ENCODE results near the gene DENND4C.

Gene DENND4C

DNA sequence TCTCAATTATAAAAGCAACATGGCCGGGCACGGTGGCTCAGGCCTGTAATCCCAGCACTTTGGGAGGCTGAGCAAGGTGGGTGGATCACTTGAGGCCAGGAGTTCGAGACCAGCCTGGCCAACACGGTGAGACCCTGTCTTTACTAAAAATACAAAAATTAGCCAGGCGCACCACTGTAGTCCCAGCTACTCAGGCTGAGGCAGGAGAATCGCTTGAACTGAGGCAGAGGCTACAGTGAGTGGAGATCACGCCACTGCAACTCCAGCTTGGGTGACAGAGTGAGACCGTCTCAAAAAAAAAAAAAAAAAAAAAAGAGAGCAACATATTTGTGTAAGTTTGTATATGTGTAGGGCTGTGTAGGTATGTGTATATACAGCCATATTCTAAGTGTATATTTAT lies 142.1 kb downstream of the DENND4C start:
- DNase-seq, result no peak
- Histone ChIP-seq H3K4me1 (ENCODE audit: insufficient read depth, low read length) (peaks cover 8% of the 10 kb centered on the region; the same call in 1 of the 2 replicates), H3K9ac (ENCODE audit: low read depth, low read length) (no peak overlapping the region), H4K20me1 (ENCODE audit: insufficient read depth, low read length) (peaks cover 8% of the 10 kb centered on the region; the same call in 1 of the 2 replicates), H3K4me3 (ENCODE audit: low read depth in 1 of 2, low read length in 2 of 2) (no peak overlapping the region), H3K9me3 (ENCODE audit: insufficient read depth, low read length, severe bottlenecking) (no peaks in the 10 kb centered on the region), H3K79me2 (ENCODE audit: insufficient read depth, low read length) (peaks cover 8% of the 10 kb centered on the region; the same call in 1 of the 2 replicates), H2AFZ (ENCODE audit: low read depth, low read length) (no peak overlapping the region), H3K27me3 (ENCODE audit: insufficient read depth, low read length, poor library complexity) (no peaks in the 10 kb centered on the region), H3K4me2 (ENCODE audit: insufficient read depth, low read length) (no peak overlapping the region), H3K36me3 (ENCODE audit: insufficient read depth, low read length) (peaks cover 54% of the 10 kb centered on the region), H3K27ac (ENCODE audit: low read length) (no peak overlapping the region)
- ATAC-seq (ENCODE audit: insufficient read depth, low read depth), result no peak
- TF ChIP-seq EZH2 (IDR thresholded peaks at IDR 0.05; ENCODE audit: borderline replicate concordance, low read depth, low read length, severe bottlenecking) (no peak), CTCF (IDR thresholded peaks at IDR 0.05; ENCODE audit: borderline replicate concordance, extremely low read depth, low read length, poor library complexity, severe bottlenecking) (no peak)

DNA sequence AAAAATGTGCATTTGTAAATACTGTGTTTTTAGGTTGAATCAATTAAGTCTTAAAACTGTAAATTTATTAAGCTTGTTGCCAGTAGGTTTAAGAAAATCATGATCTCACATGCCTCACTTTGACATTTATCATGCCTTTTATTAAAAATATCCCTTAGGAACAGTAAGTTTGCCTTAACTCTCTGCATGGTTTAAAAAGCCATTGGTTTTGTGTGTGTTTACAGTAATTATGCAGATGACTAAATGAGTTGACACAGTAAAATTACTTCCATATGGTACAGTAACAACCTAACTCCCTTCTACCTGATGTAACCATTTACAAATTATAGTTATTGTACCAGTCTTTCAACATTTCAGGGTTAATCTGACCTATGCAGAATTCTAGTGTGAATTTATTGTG lies 143.0 kb downstream of the DENND4C start:
- H3K9ac ChIP-seq (ENCODE audit: low read depth, low read length), result no peak overlapping the region
- peaks cover 18% of the 10 kb centered on the region for H3K79me2 ChIP-seq (ENCODE audit: insufficient read depth, low read length)
- no peak overlapping the region for H3K4me2 ChIP-seq (ENCODE audit: insufficient read depth, low read length)
- DNase-seq, result no peak
- no peak overlapping the region for H2AFZ ChIP-seq (ENCODE audit: low read depth, low read length)
- peaks cover 17% of the 10 kb centered on the region; the same call in 1 of the 2 replicates for H4K20me1 ChIP-seq (ENCODE audit: insufficient read depth, low read length)
- H3K4me3 ChIP-seq (ENCODE audit: low read depth in 1 of 2, low read length in 2 of 2), result no peak overlapping the region
- H3K4me1 ChIP-seq (ENCODE audit: insufficient read depth, low read length), result peaks cover 18% of the 10 kb centered on the region
- TF ChIP-seq CTCF (IDR thresholded peaks at IDR 0.05; ENCODE audit: borderline replicate concordance, extremely low read depth, low read length, poor library complexity, severe bottlenecking) (no peak), EZH2 (IDR thresholded peaks at IDR 0.05; ENCODE audit: borderline replicate concordance, low read depth, low read length, severe bottlenecking) (no peak)
- peaks cover 60% of the 10 kb centered on the region for H3K36me3 ChIP-seq (ENCODE audit: insufficient read depth, low read length)
- ATAC-seq (ENCODE audit: insufficient read depth, low read depth), result no peak
- H3K9me3 ChIP-seq (ENCODE audit: insufficient read depth, low read length, severe bottlenecking), result no peaks in the 10 kb centered on the region
- no peaks in the 10 kb centered on the region for H3K27me3 ChIP-seq (ENCODE audit: insufficient read depth, low read length, poor library complexity)
- no peak overlapping the region for H3K27ac ChIP-seq (ENCODE audit: low read length)

DNA sequence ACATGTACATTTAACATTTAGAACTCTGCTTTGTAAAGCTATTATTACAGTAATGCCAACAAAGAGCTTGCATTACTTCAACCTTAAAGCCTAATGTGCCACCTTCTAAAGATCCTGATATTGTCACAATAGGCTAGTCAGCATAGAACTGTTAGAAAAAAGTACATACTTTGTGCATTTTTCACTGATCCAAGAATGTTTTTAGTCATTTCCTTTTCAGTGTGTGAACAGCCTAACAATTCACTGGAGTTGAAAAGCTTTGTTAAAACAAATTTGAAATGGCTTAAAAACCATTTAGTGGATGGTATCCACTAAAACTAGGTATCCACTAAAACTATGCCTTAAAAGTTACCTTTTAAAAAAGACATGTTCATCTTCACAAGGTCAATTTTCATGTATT lies 145.0 kb downstream of the DENND4C start:
- no peak for DNase-seq

More for the DNA sequence above, 145.0 kb downstream of the DENND4C start:
- peaks cover 26% of the 10 kb centered on the region for H3K4me1 ChIP-seq (ENCODE audit: insufficient read depth, low read length)
- H3K4me2 ChIP-seq (ENCODE audit: insufficient read depth, low read length), result no peak overlapping the region
- no peak overlapping the region for H3K4me3 ChIP-seq (ENCODE audit: low read depth in 1 of 2, low read length in 2 of 2)
- no peak overlapping the region for H3K9ac ChIP-seq (ENCODE audit: low read depth, low read length)
- H3K9me3 ChIP-seq (ENCODE audit: insufficient read depth, low read length, severe bottlenecking), result no peaks in the 10 kb centered on the region
- peaks cover 27% of the 10 kb centered on the region; the same call in 1 of the 2 replicates for H4K20me1 ChIP-seq (ENCODE audit: insufficient read depth, low read length)
- no peak overlapping the region for H3K27ac ChIP-seq (ENCODE audit: low read length)
- no peak overlapping the region for H2AFZ ChIP-seq (ENCODE audit: low read depth, low read length)
- H3K79me2 ChIP-seq (ENCODE audit: insufficient read depth, low read length), result peaks cover 34% of the 10 kb centered on the region
- peaks cover 66% of the 10 kb centered on the region for H3K36me3 ChIP-seq (ENCODE audit: insufficient read depth, low read length)
- TF ChIP-seq EZH2 (IDR thresholded peaks at IDR 0.05; ENCODE audit: borderline replicate concordance, low read depth, low read length, severe bottlenecking) (no peak), CTCF (IDR thresholded peaks at IDR 0.05; ENCODE audit: borderline replicate concordance, extremely low read depth, low read length, poor library complexity, severe bottlenecking) (no peak)
- no peak for ATAC-seq (ENCODE audit: insufficient read depth, low read depth)
- no peaks in the 10 kb centered on the region for H3K27me3 ChIP-seq (ENCODE audit: insufficient read depth, low read length, poor library complexity)

Measured in DND-41 (cell line).